ENCODE results near the gene RAB1A.

The RAB1A gene

GRCh38 chr2:65043001-65043400, 86.9 kb downstream of the RAB1A start:
- no peak overlapping the region for H3K4me3 ChIP-seq (ENCODE audit: low read length)
- TF ChIP-seq, protein P1, sequence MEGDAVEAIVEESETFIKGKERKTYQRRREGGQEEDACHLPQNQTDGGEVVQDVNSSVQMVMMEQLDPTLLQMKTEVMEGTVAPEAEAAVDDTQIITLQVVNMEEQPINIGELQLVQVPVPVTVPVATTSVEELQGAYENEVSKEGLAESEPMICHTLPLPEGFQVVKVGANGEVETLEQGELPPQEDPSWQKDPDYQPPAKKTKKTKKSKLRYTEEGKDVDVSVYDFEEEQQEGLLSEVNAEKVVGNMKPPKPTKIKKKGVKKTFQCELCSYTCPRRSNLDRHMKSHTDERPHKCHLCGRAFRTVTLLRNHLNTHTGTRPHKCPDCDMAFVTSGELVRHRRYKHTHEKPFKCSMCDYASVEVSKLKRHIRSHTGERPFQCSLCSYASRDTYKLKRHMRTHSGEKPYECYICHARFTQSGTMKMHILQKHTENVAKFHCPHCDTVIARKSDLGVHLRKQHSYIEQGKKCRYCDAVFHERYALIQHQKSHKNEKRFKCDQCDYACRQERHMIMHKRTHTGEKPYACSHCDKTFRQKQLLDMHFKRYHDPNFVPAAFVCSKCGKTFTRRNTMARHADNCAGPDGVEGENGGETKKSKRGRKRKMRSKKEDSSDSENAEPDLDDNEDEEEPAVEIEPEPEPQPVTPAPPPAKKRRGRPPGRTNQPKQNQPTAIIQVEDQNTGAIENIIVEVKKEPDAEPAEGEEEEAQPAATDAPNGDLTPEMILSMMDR (conservative IDR thresholded peaks at IDR 0.05; ENCODE audit: low read depth, low read length): no peak
- DNase-seq (ENCODE audit: low read depth): no peak

- no peak overlapping the region for H3K4me3 ChIP-seq (ENCODE audit: low read length)
- DNase-seq (ENCODE audit: low read depth): no peak
- TF ChIP-seq, protein P1 (conservative IDR thresholded peaks at IDR 0.05; ENCODE audit: low read depth, low read length): peak; percentile 98
Observed at GRCh38 chr2:65040400-65041261, 89.3 kb downstream of the RAB1A start.

DNA sequence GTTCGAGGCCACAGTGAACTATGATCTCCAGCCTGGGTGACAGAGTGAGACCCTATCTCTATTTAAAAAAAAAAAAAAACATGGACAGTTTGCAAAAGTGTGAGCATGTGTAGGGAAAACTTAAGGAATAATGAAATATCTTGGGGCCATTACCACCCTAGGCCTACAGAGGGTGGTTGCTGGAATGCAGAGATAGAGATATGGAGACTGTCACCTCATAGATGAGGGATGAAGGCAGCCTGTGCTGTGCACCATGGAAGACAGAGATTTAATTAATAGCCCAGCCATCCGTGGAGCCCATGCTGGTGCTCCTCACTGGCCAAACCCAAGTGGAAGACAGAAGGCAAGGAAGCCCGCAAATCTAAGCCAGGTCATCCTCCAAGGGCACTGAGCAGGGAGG, 90.3 kb downstream of the RAB1A start:
- TF ChIP-seq, protein P1 (conservative IDR thresholded peaks at IDR 0.05; ENCODE audit: low read depth, low read length): no peak
- no peak overlapping the region for H3K4me3 ChIP-seq (ENCODE audit: low read length)
- DNase-seq (ENCODE audit: low read depth): no peak

- DNase-seq (ENCODE audit: low read depth): no peak
- no peak overlapping the region for H3K4me3 ChIP-seq (ENCODE audit: low read length)
- TF ChIP-seq, protein P1 (conservative IDR thresholded peaks at IDR 0.05; ENCODE audit: low read depth, low read length): no peak
Observed at GRCh38 chr2:65037178-65037577, 92.7 kb downstream of the RAB1A start.
